Erythroblast (primary cell): ENCODE results near the gene PARVA.

ENCODE experiments used
- GATA1 ChIP-seq: IDR thresholded peaks from 2 replicates; pipeline ENCODE4 v1.6.1; 2011; ENCODE audit warnings: low read depth, mild to moderate bottlenecking, control low read depth, low read length, moderate library complexity
- POLR2A ChIP-seq: IDR thresholded peaks from 2 replicates; pipeline ENCODE4 v1.6.1; 2011; ENCODE audit warnings: mild to moderate bottlenecking, low read length

DNA sequence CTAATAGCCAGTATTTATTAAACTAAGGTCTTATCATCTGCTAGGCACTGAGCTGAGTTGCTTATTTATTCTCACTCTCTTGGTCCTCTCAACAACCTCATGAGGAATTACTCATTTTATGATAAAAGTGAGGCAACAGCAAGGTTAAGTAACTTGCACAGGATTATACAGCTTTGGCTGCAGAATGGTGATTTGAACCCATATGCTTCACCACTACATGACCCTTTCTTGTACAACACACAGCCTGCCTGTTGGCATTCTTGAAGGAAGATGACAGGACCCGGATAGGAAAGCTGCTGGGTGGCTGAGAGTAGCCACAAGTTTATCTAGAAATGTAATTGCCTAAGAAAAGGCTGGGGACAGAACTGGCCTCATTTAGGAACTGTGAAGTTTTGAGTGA, 5.3 kb upstream of the PARVA start:
- no peak for TF ChIP-seq POLR2A
- TF ChIP-seq GATA1: no peak
